HG03060 (cell line): ENCODE measurements around the gene USP25.

Source experiments
- ATAC-seq: cut with Tn5 transposase; IDR thresholded peaks from one replicate; pipeline ENCODE4 v1.9.1; 2021; ENCODE audit warnings: low read depth, moderate number of reproducible peaks; ENCODE audit not compliant: unreplicated experiment

The USP25 gene

GRCh38 chr21:15848634-15849560 is 119.1 kb downstream of the USP25 start:
- ATAC-seq, result no peak

DNA sequence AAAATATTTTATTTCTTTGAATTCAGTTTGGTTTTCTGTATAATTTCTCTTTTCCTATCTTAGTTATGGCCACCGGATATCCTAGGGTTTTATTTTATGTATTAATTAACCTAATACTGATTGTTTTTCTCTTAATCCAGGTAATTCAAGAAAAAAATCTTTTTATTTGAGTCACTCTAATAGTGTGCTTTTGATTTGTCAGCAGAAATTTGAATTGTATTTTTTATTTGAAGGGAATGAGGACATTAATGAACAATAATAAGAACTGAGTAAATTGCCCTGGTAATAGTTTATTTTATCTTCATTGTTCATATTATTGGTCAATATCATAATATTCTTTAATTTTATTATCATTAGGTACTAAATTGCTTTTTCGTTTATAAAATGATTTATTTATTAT is 120.1 kb downstream of the USP25 start:
- ATAC-seq, result no peak

GRCh38 chr21:15850645-15851044 is 120.9 kb downstream of the USP25 start:
- ATAC-seq, result no peak

GRCh38 chr21:15852146-15852545 is 122.4 kb downstream of the USP25 start:
- no peak for ATAC-seq

DNA sequence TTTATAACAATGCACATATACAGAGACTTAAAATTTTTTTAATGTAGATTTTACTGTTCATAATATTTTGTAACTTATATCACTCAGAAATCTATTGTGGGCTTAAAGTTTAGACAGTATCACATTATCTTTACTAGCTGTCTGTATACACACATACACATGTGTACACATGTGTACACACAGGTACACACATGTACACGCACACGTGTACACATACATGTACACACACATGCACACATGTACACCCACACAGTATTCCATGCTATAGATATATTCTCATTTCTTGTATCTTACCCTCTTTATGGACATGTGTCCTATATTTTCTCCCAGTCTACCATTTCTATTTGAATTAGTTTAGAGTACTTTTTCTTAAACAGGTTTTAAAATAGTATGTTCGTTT is 123.3 kb downstream of the USP25 start:
- ATAC-seq, result no peak

- ATAC-seq, result no peak
These were observed 127.0 kb downstream of the USP25 start for GRCh38 chr21:15856813-15857212.

GRCh38 chr21:15857740-15858139 is 128.0 kb downstream of the USP25 start:
- no peak for ATAC-seq

DNA sequence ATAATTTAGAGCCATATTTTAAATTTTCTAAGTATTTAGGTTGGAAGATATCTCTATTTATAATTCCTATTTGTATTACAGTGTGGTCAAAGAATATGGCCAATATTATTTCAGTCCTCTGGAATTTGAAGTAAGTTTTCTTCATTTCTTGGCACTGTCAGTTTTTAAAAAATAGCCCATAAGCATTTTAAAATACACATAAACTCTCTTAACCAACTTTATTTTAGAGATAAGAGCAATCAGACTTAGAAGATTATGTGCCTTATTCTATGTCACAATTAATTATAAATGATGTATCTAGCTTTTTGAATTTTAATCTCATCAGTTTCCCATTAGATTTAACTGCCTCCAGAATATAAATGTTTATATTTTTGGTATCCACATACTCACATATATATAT is 130.8 kb downstream of the USP25 start:
- no peak for ATAC-seq

- ATAC-seq, result no peak
These were observed 139.2 kb downstream of the USP25 start for GRCh38 chr21:15868940-15869339.

DNA sequence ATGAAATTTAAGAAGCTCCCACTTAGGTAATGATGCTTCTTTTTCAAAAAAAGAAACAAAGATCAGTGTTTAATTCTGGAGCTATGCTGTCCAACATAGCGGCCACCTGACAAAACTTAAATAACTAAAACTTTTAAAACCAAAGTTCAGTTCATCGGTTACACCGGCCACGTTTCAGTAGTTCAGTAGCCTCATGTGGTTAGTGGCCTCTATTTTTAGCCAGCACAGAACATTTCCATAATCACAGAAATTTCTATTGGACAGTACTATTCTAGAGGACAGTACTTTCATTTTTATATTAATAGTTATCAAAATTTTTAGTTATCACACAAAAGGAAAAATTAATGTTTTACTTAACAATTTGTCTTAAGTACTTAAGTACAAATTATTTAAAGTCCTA is 141.0 kb downstream of the USP25 start:
- peak; percentile 55 for ATAC-seq

DNA sequence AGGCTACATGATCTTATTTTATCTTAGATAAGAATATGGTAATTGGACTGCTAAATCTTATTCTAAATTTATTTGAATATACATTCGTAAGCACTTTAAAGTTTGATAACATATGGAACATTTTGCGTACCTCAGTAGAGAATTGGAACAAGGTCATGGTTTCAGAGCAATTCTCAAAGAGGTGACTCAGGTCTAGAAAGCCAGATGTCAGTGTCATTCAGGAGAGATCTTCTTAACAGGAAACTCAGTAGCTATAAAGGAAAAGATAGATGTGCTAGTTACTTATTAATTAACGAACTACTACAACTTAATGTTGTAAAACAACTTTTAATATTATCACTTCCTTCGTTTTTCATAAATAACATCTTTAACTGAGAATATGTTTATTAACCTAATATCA is 142.5 kb downstream of the USP25 start:
- ATAC-seq, result no peak

- ATAC-seq, result no peak
These were observed 144.8 kb downstream of the USP25 start for GRCh38 chr21:15874615-15875014.

GRCh38 chr21:15875286-15875685 is 145.5 kb downstream of the USP25 start:
- no peak for ATAC-seq

- ATAC-seq, result no peak
These were observed 164.1 kb downstream of the USP25 start for GRCh38 chr21:15893902-15894301.

GRCh38 chr21:15894596-15894995 is 164.8 kb downstream of the USP25 start:
- ATAC-seq, result no peak

- ATAC-seq, result no peak
These were observed 165.6 kb downstream of the USP25 start for GRCh38 chr21:15895142-15896106.

DNA sequence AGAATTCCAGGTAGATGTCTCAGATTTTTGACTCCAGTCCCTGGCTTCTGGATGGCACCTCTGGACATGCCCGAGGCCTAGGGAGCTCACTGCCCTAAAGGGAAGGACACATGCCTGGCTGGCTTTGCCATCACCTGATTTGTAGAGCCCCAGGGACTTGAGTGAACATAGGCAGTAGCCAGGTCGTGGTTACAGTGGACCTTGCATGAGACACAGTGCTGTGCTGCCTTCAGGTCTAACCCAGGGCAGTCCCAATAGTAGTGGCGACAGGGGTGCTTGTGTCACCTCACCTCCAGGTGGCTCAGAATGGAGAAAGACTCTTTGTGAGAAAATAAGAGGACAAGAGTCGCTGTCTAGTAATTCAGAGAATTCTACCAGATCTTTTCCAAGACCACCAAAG is 166.7 kb downstream of the USP25 start:
- ATAC-seq, result no peak

DNA sequence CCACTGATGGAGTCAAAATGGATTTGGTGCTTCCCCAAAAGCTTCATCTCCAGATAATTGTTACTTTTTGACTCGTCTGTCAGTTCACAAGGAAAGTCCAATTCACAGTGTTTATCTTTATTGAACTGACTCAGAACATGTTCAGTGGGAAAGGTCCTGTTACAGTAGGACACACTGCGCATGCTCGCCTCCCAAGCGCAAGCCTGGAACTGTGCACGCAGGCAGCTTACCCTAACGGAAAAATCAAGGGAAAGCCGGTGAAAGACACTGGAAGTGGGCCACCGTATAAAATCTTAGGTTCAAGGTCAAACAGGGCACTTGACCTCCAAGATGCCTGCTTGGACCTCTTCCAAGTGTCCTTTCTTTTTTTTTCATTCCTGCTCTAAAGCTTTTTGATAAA is 174.6 kb downstream of the USP25 start:
- no peak for ATAC-seq

DNA sequence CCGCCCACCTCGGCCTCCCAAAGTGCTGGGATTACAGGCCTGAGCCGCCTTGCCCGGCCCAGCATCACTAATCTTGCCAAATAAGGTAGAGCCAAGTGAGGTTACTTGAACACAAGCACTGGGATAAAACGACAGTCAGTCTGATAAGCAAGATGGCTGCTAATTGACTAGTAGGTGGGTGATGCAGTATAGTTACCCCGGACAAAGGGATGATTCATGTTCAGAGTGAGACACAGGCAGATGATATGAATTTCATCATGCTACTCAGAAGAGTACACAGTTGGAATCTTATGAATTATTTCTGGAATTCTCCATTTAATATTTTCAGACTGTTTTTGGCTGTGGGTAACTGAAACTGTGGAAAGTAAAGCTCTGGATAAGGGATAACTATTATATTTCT is 178.4 kb downstream of the USP25 start:
- no peak for ATAC-seq

- no peak for ATAC-seq
These were observed 198.4 kb downstream of the USP25 start for GRCh38 chr21:15928196-15928595.

DNA sequence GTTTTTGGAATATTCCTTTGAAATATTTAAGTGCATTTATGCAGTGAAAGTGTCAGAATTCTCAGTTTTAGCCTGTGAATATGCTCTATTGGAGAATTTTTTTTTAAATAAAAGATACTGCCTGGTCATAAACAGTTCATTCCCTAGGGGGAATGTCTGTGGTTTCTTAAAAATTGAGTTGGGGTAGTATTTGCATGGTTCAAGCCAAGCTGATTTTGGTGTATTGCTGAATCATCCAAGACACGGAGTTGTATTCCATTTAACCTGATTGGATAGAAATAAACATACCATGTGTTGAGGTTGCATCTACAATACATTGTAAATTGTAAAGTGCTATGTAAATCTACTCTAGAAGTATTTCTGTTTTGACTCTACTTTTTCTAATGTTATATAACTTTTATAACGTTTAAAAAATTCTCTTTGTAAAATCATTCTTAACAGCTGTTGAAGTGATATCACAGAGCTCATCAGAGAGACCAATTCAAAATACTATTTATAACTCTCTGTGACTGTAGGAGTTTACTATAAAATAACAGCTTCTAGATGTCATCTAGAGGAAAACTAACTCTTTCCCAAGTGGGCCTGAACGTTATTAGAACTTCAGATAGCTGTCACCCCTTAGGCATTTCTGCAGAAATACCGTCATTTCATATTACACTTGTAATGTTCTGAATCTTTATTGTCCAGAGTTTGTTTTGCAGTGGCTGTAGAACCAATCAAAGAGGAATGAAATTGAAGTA is 199.1 kb downstream of the USP25 start:
- ATAC-seq, result no peak
